HG03064 (cell line): Measurements from ENCODE around the gene NTSR1.
A peak's percentile ranks its signal among the peaks of the same experiment; 100 is the strongest.

Source experiments
- ATAC-seq: cut with Tn5 transposase; IDR thresholded peaks from one replicate; pipeline ENCODE4 v1.9.1; 2021; ENCODE audit warnings: low read depth; ENCODE audit not compliant: unreplicated experiment

NTSR1 gene

GRCh38 chr20:62737271-62737811, 28.7 kb downstream of the NTSR1 start:
- ATAC-seq = no peak

GRCh38 chr20:62738025-62738881, 29.6 kb downstream of the NTSR1 start:
- no peak for ATAC-seq

DNA sequence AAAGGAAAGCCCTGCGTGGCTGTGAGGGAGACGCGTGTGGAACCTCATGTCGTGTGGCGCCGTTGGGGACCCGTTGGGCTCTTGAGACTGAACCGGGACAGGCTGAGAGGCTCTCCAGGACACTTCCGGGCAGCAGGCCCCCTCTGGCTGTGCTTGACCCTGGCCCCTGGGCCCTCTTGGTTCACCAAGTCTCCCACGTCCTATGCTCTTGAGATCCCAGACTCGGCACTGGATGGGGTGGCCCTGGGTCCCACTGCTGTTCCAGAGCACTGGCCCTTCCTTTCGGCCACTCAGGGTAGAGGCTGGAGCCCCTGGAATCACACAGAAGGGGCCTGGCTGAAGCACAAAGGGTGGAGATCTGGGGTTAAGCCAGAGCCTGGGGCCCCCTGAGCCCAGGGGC, 30.4 kb downstream of the NTSR1 start:
- no peak for ATAC-seq

- ATAC-seq = peak; percentile 10
Measured at GRCh38 chr20:62739581-62740285, 31.1 kb downstream of the NTSR1 start.

- ATAC-seq = peak; percentile 87
Measured at GRCh38 chr20:62740286-62741141, 31.9 kb downstream of the NTSR1 start.

DNA sequence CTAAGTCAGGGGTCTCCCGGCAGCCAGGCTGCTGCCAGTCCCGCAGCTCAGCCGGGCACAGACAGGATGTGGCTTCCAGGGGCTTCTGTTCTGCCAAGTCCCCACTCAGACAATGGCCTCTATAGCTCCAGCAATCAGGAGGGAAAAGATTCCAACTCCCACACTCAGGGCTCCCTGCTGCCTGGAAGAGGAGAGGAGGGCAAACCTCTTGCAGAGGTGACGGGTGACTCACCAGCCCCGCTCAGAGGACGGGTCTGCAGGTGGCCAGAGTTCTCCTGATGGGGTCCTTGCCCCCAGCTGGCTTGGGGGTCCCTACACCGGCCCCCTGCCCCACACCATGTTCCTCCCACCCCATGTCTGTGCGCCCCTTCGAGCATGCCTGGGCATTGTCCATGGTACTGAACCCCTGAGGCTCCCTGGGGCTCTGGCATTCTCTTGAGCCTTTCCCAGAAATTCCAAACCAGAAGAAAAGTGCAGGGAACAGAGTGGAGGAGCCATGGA, 32.6 kb downstream of the NTSR1 start:
- ATAC-seq = no peak

DNA sequence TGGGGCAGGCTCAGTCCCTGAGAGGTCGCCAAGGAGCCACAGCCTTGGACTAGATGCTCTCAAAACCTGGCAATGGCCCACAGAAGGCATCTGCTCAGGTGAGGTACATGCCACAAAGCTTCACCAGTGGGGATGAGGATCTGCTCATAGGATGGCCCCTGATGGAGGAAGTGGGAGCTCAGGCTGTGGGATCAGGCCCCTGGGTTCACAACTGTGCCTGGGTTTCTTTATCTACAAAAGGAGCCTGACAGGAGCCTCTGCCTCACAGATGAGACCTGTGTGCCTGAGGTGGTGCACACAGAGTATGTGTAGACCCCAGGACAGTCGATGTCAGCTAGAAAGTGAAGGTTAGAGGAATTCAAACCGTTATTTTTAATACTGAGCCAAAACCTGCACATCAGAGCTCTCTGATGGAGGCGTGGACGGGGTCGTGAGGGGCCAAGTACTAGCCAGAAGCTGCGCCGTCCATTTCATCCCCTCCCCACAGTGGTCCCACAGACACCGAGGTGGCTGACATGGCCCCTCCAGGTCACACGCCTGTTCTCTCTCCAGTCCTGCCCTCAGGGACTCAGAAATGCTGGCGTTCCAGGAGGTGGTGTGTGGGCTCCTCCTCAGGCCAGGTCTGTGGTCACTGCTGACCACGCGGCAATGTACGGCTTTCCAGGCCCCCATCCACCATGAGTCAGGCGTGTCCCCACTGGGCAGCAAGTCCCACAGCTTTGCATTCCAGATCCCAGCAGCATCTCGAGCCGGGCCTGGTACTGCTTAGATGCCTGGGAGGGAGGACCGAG, 33.3 kb downstream of the NTSR1 start:
- no peak for ATAC-seq

DNA sequence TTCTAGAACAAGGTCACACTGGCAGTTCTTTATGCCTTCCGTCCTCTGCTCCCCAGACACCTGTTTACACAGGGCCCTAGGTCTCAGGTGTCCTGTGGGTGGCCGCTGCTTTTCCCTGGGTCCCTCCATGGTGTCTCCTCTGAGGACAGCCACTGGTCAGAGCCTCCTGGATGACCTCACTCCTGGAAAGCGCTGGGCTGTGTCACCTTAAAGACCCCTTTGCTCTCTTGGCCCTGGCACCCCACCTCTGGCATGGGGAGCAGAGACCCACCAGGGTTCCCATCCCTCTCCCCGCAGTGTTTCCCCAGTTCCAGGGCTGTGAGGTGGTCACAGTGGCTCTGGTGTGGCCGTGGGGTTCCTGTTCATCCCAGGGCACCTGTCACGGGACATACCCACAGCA, 33.9 kb downstream of the NTSR1 start:
- ATAC-seq = no peak

- ATAC-seq = no peak
Measured at GRCh38 chr20:62742979-62743776, 34.5 kb downstream of the NTSR1 start.

DNA sequence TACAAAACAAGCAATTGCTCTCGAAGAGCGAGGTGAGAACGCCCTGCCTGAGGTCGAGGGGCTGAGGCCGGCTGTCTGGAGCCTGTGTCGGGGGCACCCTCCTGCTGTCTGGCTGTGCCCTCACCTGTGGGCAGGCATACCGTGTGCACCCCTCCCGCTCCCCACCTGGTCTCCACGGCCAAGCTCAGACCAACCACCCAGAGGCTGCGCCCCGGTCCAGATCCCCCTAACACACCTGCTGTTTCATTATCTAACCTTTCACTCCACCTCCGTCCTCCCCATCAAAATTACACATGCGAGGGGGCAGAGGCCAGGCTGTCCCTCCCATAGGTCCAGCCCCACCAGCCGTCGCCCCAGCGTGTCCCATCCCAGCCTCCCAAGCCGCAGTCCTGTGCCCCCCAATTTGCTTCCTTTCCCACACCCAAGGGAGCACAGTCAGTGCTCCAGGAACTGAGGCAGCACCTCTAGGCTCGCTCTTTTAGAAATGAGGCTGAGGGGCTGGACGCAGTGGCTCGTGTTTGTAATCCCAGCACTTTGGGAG, 35.2 kb downstream of the NTSR1 start:
- no peak for ATAC-seq

- ATAC-seq = no peak
Measured at GRCh38 chr20:62744741-62745191, 36.1 kb downstream of the NTSR1 start.

DNA sequence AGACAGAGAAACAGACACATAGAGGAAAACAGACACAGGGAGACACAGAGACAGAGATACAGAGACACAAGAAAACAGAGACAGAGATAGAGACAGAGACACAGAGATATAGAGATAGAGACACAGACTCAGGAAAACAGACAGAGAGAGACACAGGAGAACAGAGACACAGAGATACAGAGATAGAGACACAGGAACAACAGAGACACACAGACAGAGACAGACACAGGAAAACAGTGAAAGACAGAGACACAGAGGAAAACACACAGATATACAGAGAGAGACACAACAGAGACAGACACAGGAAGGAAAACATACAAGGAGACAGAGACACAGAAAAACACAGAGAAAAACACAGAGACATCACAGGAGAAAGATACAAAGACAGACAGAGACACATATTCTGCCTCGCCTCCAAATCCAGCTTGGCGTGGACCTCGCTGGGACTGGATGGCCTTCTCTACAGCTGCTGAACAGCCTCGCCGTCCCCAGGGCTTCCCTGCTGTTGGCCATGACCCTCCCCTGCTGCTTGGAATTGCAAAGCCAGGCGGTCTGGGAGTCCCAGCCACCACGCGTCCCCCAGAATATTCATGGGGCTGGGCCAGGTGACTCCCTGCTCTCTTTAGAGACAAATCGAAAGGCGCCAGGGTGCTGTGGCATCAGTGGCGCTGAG, 36.8 kb downstream of the NTSR1 start:
- ATAC-seq = no peak

DNA sequence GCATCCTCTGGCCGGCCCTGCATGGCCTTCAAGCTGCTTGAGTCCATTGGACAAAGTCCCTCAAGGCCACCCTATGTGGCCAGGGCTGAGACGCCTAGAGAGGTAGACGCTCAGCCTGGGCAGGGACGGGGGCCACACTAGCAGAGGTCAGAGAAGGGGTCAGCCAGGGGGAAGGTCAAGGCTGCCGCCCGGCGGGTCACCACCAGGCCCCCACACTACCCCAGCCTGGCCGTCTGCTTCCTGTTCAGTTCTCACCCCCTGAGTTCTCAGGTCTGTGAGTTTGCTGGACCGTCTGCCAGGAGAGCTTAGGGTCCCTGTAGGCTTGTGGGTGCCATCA, 37.3 kb downstream of the NTSR1 start:
- no peak for ATAC-seq

DNA sequence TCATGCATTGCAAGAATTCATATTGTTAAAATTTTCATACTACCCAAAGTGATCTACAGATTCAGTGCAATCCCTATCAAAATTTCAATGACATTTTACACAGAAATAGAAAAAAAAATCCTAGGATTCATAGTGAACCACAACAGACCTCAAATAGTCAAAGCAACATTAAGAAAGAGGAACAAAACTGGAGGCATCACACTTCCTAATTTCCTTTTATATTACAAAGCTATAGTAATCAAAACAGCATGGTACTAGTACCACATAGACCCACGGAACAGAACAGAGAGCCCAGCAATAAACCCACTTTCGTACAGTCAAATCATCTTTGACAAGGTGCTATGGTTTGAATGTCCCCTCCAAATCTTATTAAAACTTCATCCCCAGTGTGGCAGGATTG, 39.7 kb downstream of the NTSR1 start:
- no peak for ATAC-seq

- ATAC-seq = no peak
Measured at GRCh38 chr20:62749851-62750445, 41.3 kb downstream of the NTSR1 start.

DNA sequence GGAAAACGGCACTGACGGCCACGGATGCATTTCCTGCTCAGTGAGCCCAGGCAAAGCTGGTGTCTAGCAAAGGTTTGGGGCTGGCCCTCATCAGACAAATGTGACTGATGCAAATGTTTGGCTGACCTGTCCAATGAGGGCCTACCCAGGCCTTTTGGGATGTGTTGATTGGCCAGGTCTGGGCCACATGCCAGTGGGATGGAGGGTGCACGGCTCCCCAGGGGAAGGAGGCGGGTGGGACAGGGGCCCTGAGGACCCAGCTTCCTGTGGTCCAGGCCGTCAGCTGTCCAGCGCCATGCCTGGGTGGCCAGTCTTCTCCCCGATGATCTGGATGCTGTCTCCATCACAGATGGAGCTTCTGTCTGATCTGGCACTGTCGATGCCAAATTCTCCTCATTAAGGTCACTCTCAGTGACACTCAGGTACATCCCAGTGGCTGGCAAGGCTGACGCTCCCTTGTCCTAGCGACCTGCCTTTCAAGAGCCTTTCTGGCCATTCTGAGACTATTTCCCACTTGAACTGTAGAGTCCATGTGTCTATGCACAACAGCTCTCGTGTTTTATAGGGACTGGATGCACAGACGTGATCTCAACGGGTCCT, 43.0 kb downstream of the NTSR1 start:
- no peak for ATAC-seq

DNA sequence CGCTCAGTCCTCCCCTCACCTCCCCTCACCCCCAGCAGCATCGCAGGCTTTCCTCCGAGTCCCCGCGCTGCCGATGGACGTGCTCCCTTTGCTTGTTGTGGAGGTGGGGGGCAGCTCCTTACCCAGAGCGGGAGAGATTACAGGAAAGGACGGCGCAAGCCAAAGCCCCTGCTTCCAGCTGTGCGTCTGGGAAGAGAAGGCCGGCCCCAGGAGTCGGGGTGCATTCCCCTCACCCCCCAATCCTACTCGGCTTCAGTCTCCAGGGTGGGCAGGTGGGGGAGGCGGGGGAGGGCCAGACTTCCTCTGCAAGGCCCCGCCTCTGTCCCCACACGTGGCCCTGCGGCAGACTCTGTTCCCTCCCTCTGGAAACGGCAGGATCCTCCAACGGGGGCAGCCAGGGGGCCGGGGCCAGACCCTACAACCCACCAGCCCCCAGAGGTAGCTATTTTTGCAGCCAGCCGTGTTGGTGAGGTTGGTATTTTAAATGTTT, 43.6 kb downstream of the NTSR1 start:
- ATAC-seq = no peak
